CD4-positive, alpha-beta T cell (primary cell): ENCODE measurements around the gene VHLL. TPM values are rescaled to one million over a fixed set of nuclear protein-coding genes. Genes with fewer than 3 reads are reported as not detected.

Experiments
- ATAC-seq: fragments of 200-7000 bp; cut with Tn5 transposase; one replicate; pipeline ENCODE4 v1.10.0; 2022; ENCODE audit warnings: mild to moderate bottlenecking; ENCODE audit not compliant: poor library complexity
- CTCF ChIA-PET: fragments of 350-600 bp; sonication (Branson Sonifier 250); formaldehyde crosslinking; loops from one replicate; lab custom pipeline; 2021; ENCODE audit warnings: antibody characterized with exemption, inconsistent platforms; lab: Charles Lee
- POLR2A ChIA-PET: fragments of 350-600 bp; sonication (Branson Sonifier 250); formaldehyde crosslinking; loops from one replicate; lab custom pipeline; 2021; ENCODE audit warnings: antibody characterized with exemption, inconsistent platforms; lab: Charles Lee
- DNase-seq, 14 experiments: peaks; one replicate each; pipeline ENCODE4 v3.0.0-alpha.2; 2013 to 2020; ENCODE audit warnings: mixed read lengths in 2 of 14
- H3K27ac ChIP-seq, 2 donors: one replicate each; pipeline versions ENCODE4 v1.5.1 to v1.7.0; 2013; ENCODE audit warnings: low read length in 2 of 2, low read depth in 1 of 2, mild to moderate bottlenecking in 1 of 2
- H3K27me3 ChIP-seq, 2 experiments: 1 replicate in 1 of 2; 2 replicates in 1 of 2; pipeline versions ENCODE4 v1.6.1 to v1.7.0; 2013; ENCODE audit warnings: low read length in 2 of 2, control low read depth in 1 of 2, mild to moderate bottlenecking in 1 of 2, moderate library complexity in 1 of 2; ENCODE audit not compliant: insufficient read depth in 2 of 2, control insufficient read depth in 1 of 2
- H3K36me3 ChIP-seq: one replicate; pipeline ENCODE4 v1.6.1; 2013; ENCODE audit warnings: low read length, control low read depth; ENCODE audit not compliant: insufficient read depth
- H3K4me1 ChIP-seq: one replicate; pipeline ENCODE4 v1.6.1; 2013; ENCODE audit warnings: low read length, control low read depth; ENCODE audit not compliant: insufficient read depth
- H3K4me3 ChIP-seq: one replicate; pipeline ENCODE4 v1.5.1; 2013; ENCODE audit warnings: mild to moderate bottlenecking, low read length, moderate library complexity
- H3K9me3 ChIP-seq, 2 experiments: 1 replicate in 1 of 2; 2 replicates in 1 of 2; pipeline versions ENCODE4 v1.6.1 to v1.7.0; 2013; ENCODE audit warnings: low read length in 2 of 2, mild to moderate bottlenecking in 2 of 2, control low read depth in 1 of 2, moderate library complexity in 1 of 2; ENCODE audit not compliant: control insufficient read depth in 1 of 2, insufficient read depth in 1 of 2
- H3K27ac Mint-ChIP-seq: one replicate; pipeline ENCODE4 v1.8.0; 2020; ENCODE audit warnings: mixed read lengths
- H3K27me3 Mint-ChIP-seq: one replicate; pipeline ENCODE4 v1.8.0; 2021; ENCODE audit warnings: mixed read lengths
- H3K36me3 Mint-ChIP-seq: one replicate; pipeline ENCODE4 v1.8.0; 2021; ENCODE audit warnings: low read depth, mixed read lengths
- H3K4me1 Mint-ChIP-seq: one replicate; pipeline ENCODE4 v1.8.0; 2021; ENCODE audit warnings: low read depth, mixed read lengths
- H3K4me3 Mint-ChIP-seq: one replicate; pipeline ENCODE4 v1.8.0; 2020; ENCODE audit warnings: mild to moderate bottlenecking, mixed read lengths
- H3K9me3 Mint-ChIP-seq: one replicate; pipeline ENCODE4 v1.8.0; 2020; ENCODE audit warnings: mixed read lengths
- intact Hi-C, 2 experiments: fragments of 100-400 bp; cut with DNase I in 1 of 2; cut with micrococcal nuclease in 1 of 2; formaldehyde crosslinking; loops; one replicate each; pipeline versions ENCODE4 v1.15.1 to v1.9.0; 2023 to 2025; cut with DNase I, micrococcal nuclease
- total RNA-seq, 174 experiments: library from RNA in 2 of 174; stranded (reverse) in 2 of 174; gene quantifications; one replicate each; pipeline ENCODE4 v1.2.3 and lab custom pipeline; 2021 to 2026
- TF ChIP-seq, protein P1 (sequence below): fragments of 200-600 bp; IDR thresholded peaks from one replicate; pipeline ENCODE4 v1.8.0; 2022; ENCODE audit warnings: antibody characterized with exemption, mild to moderate bottlenecking

Gene VHLL
- total RNA-seq, 2 experiments from 2014 or later: not detected

- Mint-ChIP-seq H3K4me1 (no peaks in the 10 kb centered on the region), H3K4me3 (no peak overlapping the region), H3K27me3 (no peaks in the 10 kb centered on the region), H3K27ac (no peak overlapping the region), H3K36me3 (peaks cover 81% of the 10 kb centered on the region), H3K9me3 (no peaks in the 10 kb centered on the region)
- ChIA-PET POLR2A (no interaction called here), CTCF (no interaction called here)
- H3K4me3 ChIP-seq: no peak overlapping the region
- no peaks in the 10 kb centered on the region for H3K27me3 ChIP-seq
- H3K27ac ChIP-seq: no peak overlapping the region
- ATAC-seq (no peak), DNase-seq (no peak)
- H3K36me3 ChIP-seq: peaks cover 84% of the 10 kb centered on the region
- TF ChIP-seq, protein P1, sequence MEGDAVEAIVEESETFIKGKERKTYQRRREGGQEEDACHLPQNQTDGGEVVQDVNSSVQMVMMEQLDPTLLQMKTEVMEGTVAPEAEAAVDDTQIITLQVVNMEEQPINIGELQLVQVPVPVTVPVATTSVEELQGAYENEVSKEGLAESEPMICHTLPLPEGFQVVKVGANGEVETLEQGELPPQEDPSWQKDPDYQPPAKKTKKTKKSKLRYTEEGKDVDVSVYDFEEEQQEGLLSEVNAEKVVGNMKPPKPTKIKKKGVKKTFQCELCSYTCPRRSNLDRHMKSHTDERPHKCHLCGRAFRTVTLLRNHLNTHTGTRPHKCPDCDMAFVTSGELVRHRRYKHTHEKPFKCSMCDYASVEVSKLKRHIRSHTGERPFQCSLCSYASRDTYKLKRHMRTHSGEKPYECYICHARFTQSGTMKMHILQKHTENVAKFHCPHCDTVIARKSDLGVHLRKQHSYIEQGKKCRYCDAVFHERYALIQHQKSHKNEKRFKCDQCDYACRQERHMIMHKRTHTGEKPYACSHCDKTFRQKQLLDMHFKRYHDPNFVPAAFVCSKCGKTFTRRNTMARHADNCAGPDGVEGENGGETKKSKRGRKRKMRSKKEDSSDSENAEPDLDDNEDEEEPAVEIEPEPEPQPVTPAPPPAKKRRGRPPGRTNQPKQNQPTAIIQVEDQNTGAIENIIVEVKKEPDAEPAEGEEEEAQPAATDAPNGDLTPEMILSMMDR: no peak
- H3K4me1 ChIP-seq: no peaks in the 10 kb centered on the region
- intact Hi-C loops: no loop called here
- H3K9me3 ChIP-seq: no peaks in the 10 kb centered on the region
These were observed 40.2 kb downstream of the VHLL start for GRCh38 chr1:156258859-156259258.

DNA sequence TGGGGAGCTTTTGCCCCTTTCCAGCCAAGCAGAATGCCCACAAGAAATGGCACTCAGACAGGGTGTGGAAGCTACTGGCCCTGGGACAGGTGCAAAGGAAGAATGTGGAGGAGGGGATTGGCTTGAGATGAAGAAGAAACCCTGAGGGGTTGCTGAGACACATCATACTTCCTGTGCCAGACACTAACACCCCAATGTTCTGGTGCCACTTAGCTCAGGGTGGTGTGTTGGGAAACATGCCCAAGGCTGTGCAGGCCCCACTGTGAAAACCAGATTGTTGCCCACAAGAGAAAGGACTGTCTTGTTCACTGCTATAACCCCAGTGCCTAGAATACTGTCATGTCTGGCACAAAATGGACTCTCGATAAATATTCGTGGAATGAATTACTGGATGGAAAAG, 41.4 kb downstream of the VHLL start:
- Mint-ChIP-seq H3K27ac (no peak overlapping the region), H3K4me3 (no peak overlapping the region)
- POLR2A ChIA-PET: no interaction called here

GRCh38 chr1:156253634-156254033, 45.5 kb downstream of the VHLL start:
- H3K9me3 Mint-ChIP-seq: no peaks in the 10 kb centered on the region
- H3K9me3 ChIP-seq: no peaks in the 10 kb centered on the region
- no peak for DNase-seq
- ATAC-seq: no peak
- H3K36me3 Mint-ChIP-seq: peaks cover 65% of the 10 kb centered on the region
- no peaks in the 10 kb centered on the region for H3K4me1 Mint-ChIP-seq
- ChIA-PET POLR2A (no interaction called here), CTCF (no interaction called here)
- H3K4me1 ChIP-seq: peaks cover 9% of the 10 kb centered on the region
- H3K27ac ChIP-seq: no peak overlapping the region
- peak overlapping the region; percentile 18 for H3K27ac Mint-ChIP-seq
- no peaks in the 10 kb centered on the region for H3K27me3 Mint-ChIP-seq
- H3K4me3 ChIP-seq: no peak overlapping the region
- H3K36me3 ChIP-seq: peaks cover 91% of the 10 kb centered on the region
- TF ChIP-seq, protein P1: no peak
- no peak overlapping the region for H3K4me3 Mint-ChIP-seq
- H3K27me3 ChIP-seq: no peaks in the 10 kb centered on the region
- intact Hi-C loops: no loop called here

More for the DNA sequence above, 41.4 kb downstream of the VHLL start:
- H3K27me3 ChIP-seq: no peaks in the 10 kb centered on the region
- DNase-seq (no peak), ATAC-seq (no peak)
- intact Hi-C loops: no loop called here
- Mint-ChIP-seq H3K9me3 (no peaks in the 10 kb centered on the region), H3K4me1 (no peaks in the 10 kb centered on the region), H3K27me3 (no peaks in the 10 kb centered on the region), H3K36me3 (peaks cover 81% of the 10 kb centered on the region)
- H3K27ac ChIP-seq: no peak overlapping the region
- peaks cover 87% of the 10 kb centered on the region for H3K36me3 ChIP-seq
- H3K4me3 ChIP-seq: no peak overlapping the region
- TF ChIP-seq, protein P1: no peak
- CTCF ChIA-PET: no interaction called here
- no peaks in the 10 kb centered on the region for H3K9me3 ChIP-seq
- H3K4me1 ChIP-seq: no peaks in the 10 kb centered on the region
